Fibroblast of mammary gland (primary cell): ENCODE results near the gene KCNQ1.

Source experiments
- DNase-seq: peaks from one replicate; pipeline ENCODE4 v3.0.0-alpha.2; 2010; ENCODE audit warnings: low read depth
- H3K4me3 ChIP-seq: 2 replicates; pipeline ENCODE4 v1.5.1; 2011; ENCODE audit warnings: low read depth, mild to moderate bottlenecking, low read length, moderate library complexity; ENCODE audit not compliant: control insufficient read depth
- TF ChIP-seq, protein P1 (sequence below): conservative IDR thresholded peaks from 2 replicates; pipeline ENCODE4 v1.5.1; 2011; ENCODE audit warnings: low read depth, low read length, inconsistent platforms; ENCODE audit not compliant: control insufficient read depth, insufficient read depth

Gene KCNQ1

DNA sequence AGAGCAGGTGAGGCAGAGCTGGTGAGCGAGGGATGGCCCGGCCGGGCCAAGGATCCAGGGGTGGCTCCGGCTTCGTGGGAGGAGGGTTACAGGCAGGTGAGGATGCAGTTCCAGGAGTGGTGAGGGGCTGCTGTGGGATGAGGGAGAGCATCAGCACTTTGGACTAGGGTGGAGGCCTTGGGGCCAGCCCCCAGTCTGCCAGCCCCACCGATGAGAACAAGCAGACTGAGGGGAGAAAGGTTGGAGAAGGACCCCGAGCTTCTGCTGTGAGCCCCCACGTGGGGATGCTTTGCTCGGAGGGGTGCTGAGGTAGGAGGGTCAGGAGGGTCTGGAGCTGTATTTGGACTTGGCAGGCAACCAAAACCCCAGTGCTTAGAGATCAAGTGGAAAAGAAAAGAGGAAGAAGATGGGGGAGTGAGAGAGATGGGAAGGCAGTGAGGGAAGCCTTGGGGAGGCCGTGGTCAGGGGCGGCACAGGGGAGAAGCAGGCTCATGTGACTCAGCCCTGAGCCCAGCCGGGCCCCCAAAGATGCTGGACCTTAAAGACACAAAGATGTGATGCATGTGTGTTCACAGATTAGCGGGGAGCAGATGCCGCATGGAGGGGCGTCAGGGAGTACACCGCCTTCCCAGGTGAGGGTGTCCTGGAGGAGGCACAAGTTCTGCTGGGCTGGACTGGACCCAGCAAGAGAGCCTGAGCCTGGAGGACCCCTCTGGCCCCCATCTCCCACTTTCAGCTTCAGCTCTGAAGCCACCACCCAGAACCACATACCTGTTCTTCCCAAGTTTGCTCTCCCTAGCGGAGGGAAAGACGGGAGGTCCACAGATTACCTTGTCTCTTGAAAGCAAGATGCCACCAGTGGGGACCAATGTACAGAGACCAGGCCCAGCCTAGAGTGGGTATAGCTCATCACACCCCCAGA lies 349.5 kb downstream of the KCNQ1 start:
- TF ChIP-seq, protein P1, sequence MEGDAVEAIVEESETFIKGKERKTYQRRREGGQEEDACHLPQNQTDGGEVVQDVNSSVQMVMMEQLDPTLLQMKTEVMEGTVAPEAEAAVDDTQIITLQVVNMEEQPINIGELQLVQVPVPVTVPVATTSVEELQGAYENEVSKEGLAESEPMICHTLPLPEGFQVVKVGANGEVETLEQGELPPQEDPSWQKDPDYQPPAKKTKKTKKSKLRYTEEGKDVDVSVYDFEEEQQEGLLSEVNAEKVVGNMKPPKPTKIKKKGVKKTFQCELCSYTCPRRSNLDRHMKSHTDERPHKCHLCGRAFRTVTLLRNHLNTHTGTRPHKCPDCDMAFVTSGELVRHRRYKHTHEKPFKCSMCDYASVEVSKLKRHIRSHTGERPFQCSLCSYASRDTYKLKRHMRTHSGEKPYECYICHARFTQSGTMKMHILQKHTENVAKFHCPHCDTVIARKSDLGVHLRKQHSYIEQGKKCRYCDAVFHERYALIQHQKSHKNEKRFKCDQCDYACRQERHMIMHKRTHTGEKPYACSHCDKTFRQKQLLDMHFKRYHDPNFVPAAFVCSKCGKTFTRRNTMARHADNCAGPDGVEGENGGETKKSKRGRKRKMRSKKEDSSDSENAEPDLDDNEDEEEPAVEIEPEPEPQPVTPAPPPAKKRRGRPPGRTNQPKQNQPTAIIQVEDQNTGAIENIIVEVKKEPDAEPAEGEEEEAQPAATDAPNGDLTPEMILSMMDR = no peak
- no peak overlapping the region for H3K4me3 ChIP-seq
- no peak for DNase-seq

DNA sequence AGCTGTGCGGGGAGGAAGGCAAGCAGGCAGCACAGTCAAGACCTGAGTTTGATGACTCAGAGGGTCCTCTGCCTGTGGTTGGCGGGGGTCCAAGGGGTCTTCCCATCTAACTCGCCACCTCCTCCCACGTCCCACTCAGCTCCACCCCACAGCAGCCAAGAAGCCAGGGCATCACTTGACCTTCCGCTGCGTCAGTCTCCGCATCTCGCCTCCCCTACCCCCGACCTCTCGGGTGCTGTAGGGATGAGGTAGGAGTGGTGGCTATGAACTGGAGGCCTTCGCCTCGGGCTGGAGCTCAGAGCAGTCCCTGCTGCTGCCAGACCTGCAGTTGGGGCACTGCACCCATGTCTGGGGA lies 350.1 kb downstream of the KCNQ1 start:
- no peak overlapping the region for H3K4me3 ChIP-seq
- DNase-seq = no peak

DNA sequence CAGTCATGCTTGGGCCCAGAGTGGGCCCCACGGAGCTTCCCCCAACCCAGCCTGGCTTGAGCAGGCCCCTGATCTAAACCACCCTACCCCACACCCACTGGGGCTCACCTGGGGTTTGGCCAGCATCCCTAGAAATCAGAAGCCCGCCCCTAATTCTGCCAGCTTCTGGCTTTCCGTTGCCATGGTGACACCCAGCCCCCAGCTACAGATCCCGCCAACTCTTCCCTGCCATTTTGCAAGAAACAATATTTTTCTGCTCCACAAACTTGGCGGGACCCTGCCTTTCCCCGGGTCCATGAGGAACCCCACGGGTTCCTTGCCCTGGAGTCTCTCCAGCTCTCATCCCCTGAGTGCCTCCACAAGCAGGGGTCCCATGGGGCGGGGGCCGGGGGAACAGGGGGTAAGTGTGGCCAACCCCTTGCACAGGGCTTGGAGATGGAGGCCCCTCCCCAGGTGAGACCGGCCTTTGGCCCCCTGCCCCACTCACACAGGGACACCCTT lies 350.7 kb downstream of the KCNQ1 start:
- H3K4me3 ChIP-seq = no peak overlapping the region
- DNase-seq = no peak
- TF ChIP-seq, protein P1 = no peak

More for the DNA sequence above, 350.1 kb downstream of the KCNQ1 start:
- TF ChIP-seq, protein P1 = no peak

DNA sequence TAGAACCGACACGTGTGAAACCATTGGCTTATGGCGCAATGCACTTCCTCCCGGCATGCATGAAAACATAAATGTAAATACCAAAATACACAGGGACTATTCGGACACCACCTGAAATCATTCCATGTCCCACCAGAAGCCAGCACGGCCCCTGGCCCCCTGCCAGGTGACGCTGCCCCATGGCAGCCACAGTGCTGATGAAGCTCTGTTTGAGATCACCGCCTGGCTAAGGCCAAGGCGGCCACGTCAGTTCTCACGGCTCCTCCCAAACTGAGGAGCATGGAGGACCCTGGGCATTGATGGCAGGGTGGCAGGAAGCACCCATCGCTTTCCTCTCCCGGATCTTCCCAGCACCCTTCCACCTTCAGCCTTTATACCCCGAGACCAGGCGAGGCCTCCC lies 351.3 kb downstream of the KCNQ1 start:
- TF ChIP-seq, protein P1 = no peak
- no peak for DNase-seq
- no peak overlapping the region for H3K4me3 ChIP-seq

DNA sequence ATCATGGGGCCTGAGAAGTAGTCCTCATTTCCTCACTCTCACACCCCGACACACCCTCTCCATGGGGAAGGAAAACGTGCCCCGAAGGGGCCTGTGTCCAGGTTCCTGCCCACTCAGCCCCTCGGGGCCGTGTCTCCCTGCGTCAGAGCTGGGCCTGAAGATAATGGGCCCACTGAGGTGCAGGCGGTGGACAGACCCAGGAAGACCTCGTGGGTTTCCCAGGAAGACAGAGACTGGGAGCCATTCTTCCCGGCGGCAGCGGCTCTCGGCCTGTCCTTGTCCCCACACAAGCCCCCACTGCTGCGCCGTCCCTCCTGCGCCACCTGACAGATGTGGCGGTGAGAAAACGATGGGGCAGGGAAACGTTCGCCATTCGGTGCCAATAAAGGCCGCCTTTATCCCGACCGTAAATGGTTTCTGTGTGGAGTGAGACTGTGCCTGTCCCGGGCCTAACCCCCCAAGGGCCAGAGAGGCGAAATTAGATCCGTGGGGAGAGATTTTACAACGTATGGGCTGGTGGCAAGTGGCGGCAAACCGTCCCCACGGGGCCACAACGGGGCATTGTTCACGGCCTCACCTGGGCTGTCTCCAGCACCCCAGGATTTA lies 351.8 kb downstream of the KCNQ1 start:
- TF ChIP-seq, protein P1 = no peak
- H3K4me3 ChIP-seq = no peak overlapping the region
- DNase-seq = no peak

DNA sequence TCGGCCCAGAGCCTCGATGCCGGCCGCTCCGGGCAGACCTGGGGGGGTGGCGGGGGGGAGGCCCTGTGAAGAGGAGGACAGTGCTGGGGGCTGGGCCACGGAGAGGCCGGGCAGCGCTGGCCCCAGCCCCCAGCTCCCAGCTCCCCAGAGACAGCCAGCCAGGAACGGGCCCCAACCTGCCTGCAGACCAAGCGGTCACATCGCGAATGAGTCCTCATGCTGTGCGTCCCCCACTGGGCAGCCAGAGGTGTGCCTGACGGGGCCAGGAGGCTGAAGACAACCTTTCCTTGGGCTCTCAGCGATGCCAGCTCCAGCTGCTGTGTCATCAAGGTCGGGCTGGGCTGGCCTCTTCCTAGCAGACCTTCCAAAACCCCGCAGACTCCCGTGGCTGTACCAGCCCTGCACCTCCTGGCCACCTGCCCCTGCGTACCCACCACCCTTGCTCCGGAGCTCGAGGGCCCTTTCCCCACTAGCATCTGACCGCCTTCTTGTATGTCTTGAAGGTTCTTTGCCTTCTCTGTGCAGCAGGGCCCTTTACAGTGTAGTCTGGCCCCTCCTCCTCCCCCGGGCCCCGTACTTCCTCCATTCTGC lies 352.4 kb downstream of the KCNQ1 start:
- no peak overlapping the region for H3K4me3 ChIP-seq
- DNase-seq = no peak

More for the DNA sequence above, 352.4 kb downstream of the KCNQ1 start:
- TF ChIP-seq, protein P1 = no peak
